Posterior vena cava (tissue), 2 donors: ENCODE data around the gene KIT. TPM values are rescaled to one million over a fixed set of nuclear protein-coding genes. Genes with fewer than 3 reads are reported as not detected.

Experiments used
- DNase-seq: peaks from one replicate; pipeline ENCODE4 v3.0.0-alpha.2; 2020; ENCODE audit warnings: low spot score
- intact Hi-C, 2 donors: fragments of 100-400 bp; cut with DNase I; formaldehyde crosslinking; loops; one replicate each; pipeline versions ENCODE4 v1.14.1 to v1.14.2; 2022 to 2023
- total RNA-seq, 2 donors: library from RNA; stranded (reverse); fragmentation: NEBNext Ultra II Directional; extraction: Animal tissue kit (Norgen Biotek cat#: 25700); gene quantifications; one replicate each; pipeline ENCODE4 v1.2.1, GENCODE V29; 2021
- donor health status: DM: yes; HTN: yes; CAD: no.
- donor health status: DM: yes; HTN: yes; CAD: no.

Gene KIT
- total RNA-seq, 2 donors from 2014 or later: 9.5 to 13.1 TPM

DNA sequence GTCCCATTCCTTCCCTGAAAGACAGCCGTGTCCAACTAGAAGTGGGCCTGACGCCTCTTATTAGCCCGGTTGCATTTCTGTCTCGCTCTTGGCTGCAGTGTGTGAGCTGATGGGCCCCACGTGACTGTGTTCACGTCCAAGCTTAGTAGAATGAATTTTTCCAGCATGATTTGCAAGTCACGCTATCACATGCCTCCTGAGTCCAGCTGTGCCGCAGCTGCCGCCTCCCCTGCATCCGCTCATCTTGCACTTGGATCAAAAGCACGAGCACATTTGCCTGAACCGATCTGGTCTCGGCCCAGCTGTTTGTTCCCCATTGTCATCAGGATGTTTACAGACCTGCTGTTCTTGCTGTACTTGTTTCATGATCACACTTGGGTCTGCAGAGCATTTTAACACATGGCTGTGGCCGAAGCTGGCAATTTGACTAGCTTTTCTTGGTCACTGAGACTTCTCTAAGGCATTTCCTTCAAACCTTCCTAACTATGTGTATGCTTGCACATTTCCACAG lies 126.5 kb downstream of the KIT start:
- intact Hi-C loops: no loop called here
- peak; percentile 93 for DNase-seq
